GM03348 (cell line): ENCODE data around the gene ATF2.
A peak's percentile ranks its signal among the peaks of the same experiment; 100 is the strongest.

Experiments
- DNase-seq: peaks from one replicate; pipeline ENCODE4 v3.0.0; 2012; ENCODE audit warnings: low spot score

Gene ATF2

GRCh38 chr2:175025946-175026345, 142.1 kb downstream of the ATF2 start:
- DNase-seq, result peak; percentile 33

- no peak for DNase-seq
Measured at GRCh38 chr2:175025233-175025632, 142.8 kb downstream of the ATF2 start.

GRCh38 chr2:175022923-175023322, 145.1 kb downstream of the ATF2 start:
- no peak for DNase-seq
